NCI-H2196 (cell line): ENCODE measurements around the gene MRO.
"Not testable (repeated sequence)": the region's sequence is repeated elsewhere in the genome, so short reads cannot be mapped to it uniquely, and the experiment has no call there.

Experiments
- DNase-seq: peaks from one replicate; lab custom pipeline; 2025; ENCODE audit not compliant: unreplicated experiment; lab: John Stamatoyannopoulos, UW

Gene MRO

GRCh38 chr18:50836521-50836957 lies 16.7 kb upstream of the MRO start:
- peak; percentile 62 for DNase-seq

GRCh38 chr18:50833496-50833895 lies 13.7 kb upstream of the MRO start:
- DNase-seq, result not testable (repeated sequence)

GRCh38 chr18:50832754-50833153 lies 12.9 kb upstream of the MRO start:
- DNase-seq, result no peak

GRCh38 chr18:50830544-50830943 lies 10.7 kb upstream of the MRO start:
- no peak for DNase-seq

- no peak for DNase-seq
These were observed 9.8 kb upstream of the MRO start for GRCh38 chr18:50829644-50830043.

GRCh38 chr18:50826027-50826426 lies 6.2 kb upstream of the MRO start:
- DNase-seq, result no peak

- DNase-seq, result no peak
These were observed 5.8 kb upstream of the MRO start for GRCh38 chr18:50825621-50826020.

GRCh38 chr18:50822756-50823155 lies 2.9 kb upstream of the MRO start:
- DNase-seq, result no peak

- no peak for DNase-seq
These were observed 1.2 kb upstream of the MRO start for GRCh38 chr18:50820901-50821520.

- no peak for DNase-seq
These were observed 639 bp downstream of the MRO start for GRCh38 chr18:50819027-50819727.

GRCh38 chr18:50816419-50817166 lies 3.2 kb downstream of the MRO start:
- no peak for DNase-seq

- no peak for DNase-seq
These were observed 5.4 kb downstream of the MRO start for GRCh38 chr18:50814395-50814794.

GRCh38 chr18:50813353-50813752 lies 6.5 kb downstream of the MRO start:
- DNase-seq, result no peak

GRCh38 chr18:50812834-50813233 lies 7.0 kb downstream of the MRO start:
- no peak for DNase-seq

- no peak for DNase-seq
These were observed 12.6 kb downstream of the MRO start for GRCh38 chr18:50807176-50807575.

- DNase-seq, result no peak
These were observed 13.6 kb downstream of the MRO start for GRCh38 chr18:50806208-50806616.

GRCh38 chr18:50805732-50806131 lies 14.1 kb downstream of the MRO start:
- DNase-seq, result no peak

- DNase-seq, result no peak
These were observed 16.2 kb downstream of the MRO start for GRCh38 chr18:50803592-50803991.

- no peak for DNase-seq
These were observed 17.7 kb downstream of the MRO start for GRCh38 chr18:50802141-50802540.

GRCh38 chr18:50797142-50797541 lies 22.7 kb downstream of the MRO start:
- DNase-seq, result no peak

- DNase-seq, result no peak
These were observed 23.3 kb downstream of the MRO start for GRCh38 chr18:50796495-50796894.
